GM04504 (cell line): ENCODE data around the gene ANTXR1.

Experiments
- DNase-seq: peaks from one replicate; pipeline ENCODE4 v3.0.0-alpha.2; 2012; ENCODE audit warnings: low read depth

The ANTXR1 gene

GRCh38 chr2:69134306-69134945, 121.4 kb downstream of the ANTXR1 start:
- no peak for DNase-seq

- DNase-seq = peak; percentile 34
Measured at GRCh38 chr2:69138247-69138772, 125.3 kb downstream of the ANTXR1 start.

- peak; percentile 66 for DNase-seq
Measured at GRCh38 chr2:69138793-69139459, 125.9 kb downstream of the ANTXR1 start.

GRCh38 chr2:69139778-69140670, 127.0 kb downstream of the ANTXR1 start:
- DNase-seq = no peak

- DNase-seq = no peak
Measured at GRCh38 chr2:69141061-69141460, 128.1 kb downstream of the ANTXR1 start.

GRCh38 chr2:69143748-69144360, 130.9 kb downstream of the ANTXR1 start:
- no peak for DNase-seq

GRCh38 chr2:69145204-69145603, 132.2 kb downstream of the ANTXR1 start:
- no peak for DNase-seq

GRCh38 chr2:69147841-69148533, 135.0 kb downstream of the ANTXR1 start:
- DNase-seq = no peak

- DNase-seq = peak; percentile 34
Measured at GRCh38 chr2:69149631-69150215, 136.7 kb downstream of the ANTXR1 start.

GRCh38 chr2:69151931-69152330, 139.0 kb downstream of the ANTXR1 start:
- DNase-seq = no peak

- no peak for DNase-seq
Measured at GRCh38 chr2:69152847-69153583, 140.0 kb downstream of the ANTXR1 start.

GRCh38 chr2:69154106-69154505, 141.1 kb downstream of the ANTXR1 start:
- peak; percentile 54 for DNase-seq

GRCh38 chr2:69156624-69157023, 143.6 kb downstream of the ANTXR1 start:
- no peak for DNase-seq

GRCh38 chr2:69157441-69157840, 144.5 kb downstream of the ANTXR1 start:
- no peak for DNase-seq

GRCh38 chr2:69159986-69160385, 147.0 kb downstream of the ANTXR1 start:
- DNase-seq = no peak

GRCh38 chr2:69162057-69162456, 149.1 kb downstream of the ANTXR1 start:
- no peak for DNase-seq

GRCh38 chr2:69163109-69163508, 150.1 kb downstream of the ANTXR1 start:
- DNase-seq = peak; percentile 68

GRCh38 chr2:69163556-69163955, 150.6 kb downstream of the ANTXR1 start:
- no peak for DNase-seq

GRCh38 chr2:69164061-69164778, 151.2 kb downstream of the ANTXR1 start:
- DNase-seq = no peak
